Mesodermal cell (in vitro differentiated cells): ENCODE results near the gene STN1.

Experiments used
- H3K27ac ChIP-seq: 2 replicates; pipeline ENCODE4 v1.7.0; 2013; ENCODE audit warnings: mild to moderate bottlenecking, low read depth, low read length, moderate library complexity; ENCODE audit not compliant: severe bottlenecking
- H3K36me3 ChIP-seq: 2 replicates; pipeline ENCODE4 v1.7.1; 2013; ENCODE audit warnings: mild to moderate bottlenecking, low read length, moderate library complexity; ENCODE audit not compliant: control insufficient read depth, insufficient read depth
- H3K4me1 ChIP-seq: one replicate; pipeline ENCODE4 v1.7.1; 2013; ENCODE audit warnings: mild to moderate bottlenecking, low read length; ENCODE audit not compliant: insufficient read depth, control insufficient read depth, poor library complexity, severe bottlenecking
- H3K4me3 ChIP-seq: 2 replicates; pipeline ENCODE4 v1.7.0; 2013; ENCODE audit warnings: low read length, control low read depth, mild to moderate bottlenecking; ENCODE audit not compliant: insufficient read depth, poor library complexity, severe bottlenecking; ENCODE audit errors: extremely low read depth
- H3K9me3 ChIP-seq: 2 replicates; pipeline ENCODE4 v1.7.1; 2013; ENCODE audit warnings: mild to moderate bottlenecking, low read length, moderate library complexity; ENCODE audit not compliant: control insufficient read depth
- WGBS, 2 experiments: methylation state at CpG; one replicate each; pipeline ENCODE4 v1.1.5; 2013; ENCODE audit warnings: missing lambda C conversion rate in 2 of 2; ENCODE audit not compliant: insufficient coverage in 2 of 2; 5-methylcytosine and 5-hydroxymethylcytosine counted together

Gene STN1

GRCh38 chr10:103869336-103869735, 48.6 kb downstream of the STN1 start:
- Histone ChIP-seq H3K4me1 (no peaks in the 10 kb centered on the region), H3K27ac (no peak overlapping the region), H3K36me3 (no peaks in the 10 kb centered on the region), H3K9me3 (peaks cover 17% of the 10 kb centered on the region), H3K4me3 (no peak overlapping the region)
- 96 to 100% methylated on average over 1 to 2 of the region's 4 CpGs for WGBS, 2 experiments

- Histone ChIP-seq H3K27ac (no peak overlapping the region), H3K9me3 (peaks cover 17% of the 10 kb centered on the region), H3K4me1 (no peaks in the 10 kb centered on the region), H3K4me3 (no peak overlapping the region), H3K36me3 (no peaks in the 10 kb centered on the region)
- WGBS, 2 experiments: 40 to 73% methylated on average over 1 of the region's 1 CpG
These were observed 49.8 kb downstream of the STN1 start for GRCh38 chr10:103868200-103868599.

DNA sequence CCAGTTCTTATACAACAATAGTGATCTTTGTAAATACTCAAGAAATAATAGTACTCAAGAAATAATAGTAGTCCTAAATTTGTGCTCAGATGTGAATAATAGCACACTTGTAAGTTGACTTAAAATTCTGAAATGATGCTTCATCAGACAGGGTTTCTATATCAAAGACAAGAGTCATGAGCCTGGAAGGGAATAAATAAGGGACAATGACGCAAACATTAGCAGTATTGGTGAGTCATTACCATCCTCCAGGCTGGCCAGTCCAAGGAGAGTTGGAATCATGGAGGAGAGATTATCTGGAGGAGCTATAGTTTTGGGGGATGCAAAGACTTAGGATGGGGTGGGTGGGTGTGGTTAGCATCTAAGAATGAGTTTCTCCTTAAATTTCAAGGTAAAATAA, 56.5 kb downstream of the STN1 start:
- 88 to 92% methylated on average over 1 of the region's 1 CpG for WGBS, 2 experiments
- peaks cover 17% of the 10 kb centered on the region for H3K9me3 ChIP-seq
- H3K36me3 ChIP-seq: no peaks in the 10 kb centered on the region
- no peak overlapping the region for H3K27ac ChIP-seq
- peaks cover 9% of the 10 kb centered on the region for H3K4me1 ChIP-seq
- H3K4me3 ChIP-seq: no peak overlapping the region

GRCh38 chr10:103859161-103860086, 58.6 kb downstream of the STN1 start:
- peaks cover under 1% of the 10 kb centered on the region for H3K9me3 ChIP-seq
- WGBS, 2 experiments: 75 to 76% methylated on average over 9 to 10 of the region's 15 CpGs
- H3K4me3 ChIP-seq: no peak overlapping the region
- no peak overlapping the region for H3K27ac ChIP-seq
- H3K36me3 ChIP-seq: no peaks in the 10 kb centered on the region
- peaks cover 9% of the 10 kb centered on the region for H3K4me1 ChIP-seq

DNA sequence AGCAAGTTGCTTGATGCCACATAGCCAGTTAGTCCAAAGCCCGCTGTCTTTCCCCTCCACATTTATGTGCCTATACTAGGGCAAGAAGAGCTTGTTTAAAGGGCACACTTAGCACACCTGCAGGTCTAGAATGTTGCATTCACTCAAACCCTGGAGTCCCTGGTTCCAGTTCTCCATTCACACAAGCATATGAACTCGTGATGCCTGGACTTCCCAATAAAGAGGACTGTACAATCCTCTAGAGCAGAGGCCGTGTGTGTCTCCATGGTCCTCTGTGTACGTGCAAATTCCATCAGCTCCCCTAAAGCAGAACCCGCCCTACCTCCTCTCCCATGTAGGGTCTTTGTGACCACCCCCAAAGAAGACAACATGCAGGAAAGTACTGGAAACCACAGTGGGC, 59.6 kb downstream of the STN1 start:
- Histone ChIP-seq H3K9me3 (no peaks in the 10 kb centered on the region), H3K36me3 (peaks cover 4% of the 10 kb centered on the region), H3K27ac (no peak overlapping the region), H3K4me3 (no peak overlapping the region), H3K4me1 (peaks cover 10% of the 10 kb centered on the region)
- WGBS, 2 experiments: 84 to 100% methylated on average over 3 to 4 of the region's 5 CpGs

DNA sequence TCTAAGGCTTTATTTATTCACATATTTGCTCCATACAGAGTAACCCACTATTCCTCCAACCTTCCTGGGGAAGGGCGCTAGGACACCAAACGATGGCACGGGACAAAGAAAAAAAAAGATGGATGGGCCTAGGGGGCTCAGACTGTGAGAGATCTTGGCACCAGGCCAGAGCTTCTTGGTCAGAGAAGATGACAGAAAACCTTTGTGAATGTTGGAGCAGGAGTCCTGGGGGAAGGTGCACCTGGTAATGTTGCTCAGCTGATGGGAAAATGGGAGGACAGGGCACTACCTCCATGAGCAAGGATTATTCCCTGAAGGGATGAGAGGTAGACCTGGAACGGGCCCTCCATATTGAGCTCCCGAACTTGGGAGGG, 61.2 kb downstream of the STN1 start:
- Histone ChIP-seq H3K9me3 (no peaks in the 10 kb centered on the region), H3K4me1 (peaks cover 26% of the 10 kb centered on the region), H3K36me3 (peaks cover 17% of the 10 kb centered on the region), H3K4me3 (no peak overlapping the region), H3K27ac (no peak overlapping the region)
- 84 to 88% methylated on average over 2 to 5 of the region's 5 CpGs for WGBS, 2 experiments

GRCh38 chr10:103855852-103856796, 61.9 kb downstream of the STN1 start:
- H3K4me1 ChIP-seq: peaks cover 29% of the 10 kb centered on the region
- peaks cover 19% of the 10 kb centered on the region for H3K36me3 ChIP-seq
- 3 to 11% methylated on average over 16 to 18 of the region's 34 CpGs for WGBS, 2 experiments
- H3K27ac ChIP-seq: no peak overlapping the region
- no peaks in the 10 kb centered on the region for H3K9me3 ChIP-seq
- H3K4me3 ChIP-seq: peak overlapping the region; percentile 72

GRCh38 chr10:103855424-103855823, 62.6 kb downstream of the STN1 start, which contains the start of gene SH3PXD2A:
TSS of gene SH3PXD2A (minus strand) at chr10:103855576. CDS start at chr10:103855266, 310 bp downstream.
- Histone ChIP-seq H3K9me3 (no peaks in the 10 kb centered on the region), H3K36me3 (peaks cover 25% of the 10 kb centered on the region), H3K4me1 (peaks cover 36% of the 10 kb centered on the region), H3K27ac (no peak within 1 kb of the TSS), H3K4me3 (peak within 1 kb of the TSS; percentile 72)
- 0% methylated on average over 13 to 24 of the region's 54 CpGs for WGBS, 2 experiments

- Histone ChIP-seq H3K4me1 (peaks cover 39% of the 10 kb centered on the region), H3K4me3 (peak overlapping the region; percentile 72), H3K9me3 (no peaks in the 10 kb centered on the region), H3K36me3 (peaks cover 26% of the 10 kb centered on the region), H3K27ac (no peak overlapping the region)
- 1% methylated on average over 27 to 40 of the region's 53 CpGs for WGBS, 2 experiments
These were observed 63.1 kb downstream of the STN1 start for GRCh38 chr10:103854686-103855391.

DNA sequence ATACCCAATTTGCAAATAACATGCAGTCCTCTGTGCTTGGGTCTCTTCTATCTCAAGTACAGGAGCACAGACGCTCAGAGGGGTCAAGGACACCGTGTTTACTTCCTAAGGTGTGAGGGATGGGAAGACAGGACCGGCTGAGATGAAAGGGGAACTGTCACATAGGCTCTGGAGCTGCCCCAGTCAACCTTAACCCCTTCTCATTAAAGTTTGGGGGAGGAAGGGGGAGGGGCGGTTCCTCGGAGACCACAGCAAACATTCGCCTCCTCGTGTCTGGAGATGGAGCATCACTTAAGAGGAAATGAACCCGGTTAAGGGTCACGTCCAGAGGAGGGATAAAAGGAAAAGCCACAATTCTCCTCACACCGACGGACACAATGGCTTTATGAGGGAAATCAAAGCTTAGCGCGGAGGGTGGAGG, 63.7 kb downstream of the STN1 start:
- H3K4me1 ChIP-seq: peaks cover 37% of the 10 kb centered on the region
- peak overlapping the region; percentile 72 for H3K4me3 ChIP-seq
- no peaks in the 10 kb centered on the region for H3K9me3 ChIP-seq
- peaks cover 32% of the 10 kb centered on the region for H3K36me3 ChIP-seq
- no peak overlapping the region for H3K27ac ChIP-seq
- 0% methylated on average over 5 to 6 of the region's 13 CpGs for WGBS, 2 experiments
